WTC11 (cell line): ENCODE results near the gene NAV2. TPM values are rescaled to one million over a fixed set of nuclear protein-coding genes. Genes with fewer than 3 reads are reported as not detected.

ENCODE experiments used
- ATAC-seq: fragments of 200-7000 bp; cut with Tn5 transposase; 2 replicates; pipeline ENCODE4 v1.10.0; 2021; ENCODE audit warnings: mild to moderate bottlenecking, moderate library complexity
- CTCF ChIA-PET: fragments of 300-600 bp; sonication (Branson Sonifier 250); formaldehyde crosslinking; loops from one replicate; lab custom pipeline; 2021; ENCODE audit warnings: antibody characterized with exemption; lab: Charles Lee
- POLR2A ChIA-PET: fragments of 350-600 bp; sonication (Branson Sonifier 250); formaldehyde crosslinking; loops from one replicate; lab custom pipeline; 2021; ENCODE audit warnings: antibody characterized with exemption; lab: Charles Lee
- DNase-seq: peaks from one replicate; pipeline ENCODE4 v3.0.0; 2021; ENCODE audit warnings: low spot score
- H3K27ac Mint-ChIP-seq: 2 replicates; pipeline ENCODE4 v1.8.0; 2021; ENCODE audit warnings: mixed read lengths
- H3K27me3 Mint-ChIP-seq: 2 replicates; pipeline ENCODE4 v1.8.0; 2021; ENCODE audit warnings: low read depth, mild to moderate bottlenecking, moderate library complexity, mixed read lengths
- H3K36me3 Mint-ChIP-seq: 2 replicates; pipeline ENCODE4 v1.8.0; 2021; ENCODE audit warnings: mixed read lengths
- H3K4me1 Mint-ChIP-seq: 2 replicates; pipeline ENCODE4 v1.8.0; 2022; ENCODE audit warnings: mixed read lengths
- H3K4me3 Mint-ChIP-seq: 2 replicates; pipeline ENCODE4 v1.8.0; 2021; ENCODE audit warnings: mild to moderate bottlenecking, moderate library complexity, mixed read lengths
- H3K9me3 Mint-ChIP-seq: 2 replicates; pipeline ENCODE4 v1.8.0; 2021; ENCODE audit warnings: mixed read lengths
- AR ChIP-seq: fragments of 250-450 bp; sonication (Bioruptor Pico); IDR thresholded peaks from 2 replicates; pipeline ENCODE4 v1.9.0; 2021; ENCODE audit warnings: mild to moderate bottlenecking
- CREB1 ChIP-seq: sonication (generic); formaldehyde crosslinking; IDR thresholded peaks from 2 replicates; pipeline ENCODE4 v1.8.0; 2023; ENCODE audit warnings: mild to moderate bottlenecking, missing genetic modification reagents
- CTCF ChIP-seq: fragments of 200-600 bp; IDR thresholded peaks from 2 replicates; pipeline ENCODE4 v1.8.0; 2022; ENCODE audit warnings: antibody characterized with exemption
- E2F4 ChIP-seq: sonication (generic); formaldehyde crosslinking; IDR thresholded peaks from 2 replicates; pipeline ENCODE4 v1.8.1; 2022; ENCODE audit warnings: low read depth, mild to moderate bottlenecking, moderate library complexity, missing genetic modification reagents, borderline replicate concordance
- IRF1 ChIP-seq: sonication (generic); formaldehyde crosslinking; IDR thresholded peaks from 2 replicates; pipeline ENCODE4 v1.8.0; 2023; ENCODE audit warnings: missing genetic modification reagents
- JUN ChIP-seq: sonication (generic); formaldehyde crosslinking; IDR thresholded peaks from 2 replicates; pipeline ENCODE4 v1.8.0; 2023; ENCODE audit warnings: mild to moderate bottlenecking, missing genetic modification reagents
- NFYB ChIP-seq: sonication (generic); formaldehyde crosslinking; conservative IDR thresholded peaks from 2 replicates; pipeline ENCODE4 v1.8.0; 2022; ENCODE audit warnings: low read depth, missing genetic modification reagents
- OVOL2 ChIP-seq: fragments of 250-450 bp; sonication (Bioruptor Pico); IDR thresholded peaks from 2 replicates; pipeline ENCODE4 v1.9.0; 2021; ENCODE audit warnings: mild to moderate bottlenecking, borderline replicate concordance
- TEAD1 ChIP-seq: sonication (generic); formaldehyde crosslinking; IDR thresholded peaks from 2 replicates; pipeline ENCODE4 v1.8.0; 2022; ENCODE audit warnings: mild to moderate bottlenecking, missing genetic modification reagents
- TEAD4 ChIP-seq: sonication (generic); formaldehyde crosslinking; IDR thresholded peaks from 2 replicates; pipeline ENCODE4 v1.8.0; 2022; ENCODE audit warnings: mild to moderate bottlenecking, missing genetic modification reagents
- ZMAT4 ChIP-seq: fragments of 250-450 bp; sonication (Bioruptor Pico); IDR thresholded peaks from 2 replicates; pipeline ENCODE4 v1.9.0; 2021; ENCODE audit warnings: mild to moderate bottlenecking
- ZNF121 ChIP-seq: sonication (generic); formaldehyde crosslinking; IDR thresholded peaks from 2 replicates; pipeline ENCODE4 v1.8.0; 2023; ENCODE audit warnings: missing genetic modification reagents
- ZNF416 ChIP-seq: fragments of 250-450 bp; sonication (Bioruptor Pico); IDR thresholded peaks from 2 replicates; pipeline ENCODE4 v1.9.0; 2021; ENCODE audit warnings: mild to moderate bottlenecking, inconsistent platforms
- ZNF423 ChIP-seq: fragments of 250-450 bp; sonication (Bioruptor Pico); IDR thresholded peaks from 2 replicates; pipeline ENCODE4 v2.1.2; 2022; ENCODE audit warnings: mild to moderate bottlenecking, moderate library complexity
- total RNA-seq: library from RNA; stranded (reverse); gene quantifications from 3 replicates; pipeline ENCODE4 v1.2.3, GENCODE V29; 2021

NAV2 gene
- total RNA-seq, 1 experiment from 2014 or later, result 42.8 TPM

- TF ChIP-seq ZMAT4 (CRISPR knock-in tag), result no peak
- no peak for TF ChIP-seq OVOL2
These were observed 407.7 kb downstream of the NAV2 start (continued) for GRCh38 chr11:20120134-20120925.

- no peak overlapping the region for H3K4me3 Mint-ChIP-seq
These were observed 409.5 kb downstream of the NAV2 start for GRCh38 chr11:20122131-20122530.

More at GRCh38 chr11:20122131-20122530, 409.5 kb downstream of the NAV2 start:
- Mint-ChIP-seq H3K9me3 (no peaks in the 10 kb centered on the region), H3K27ac (no peak overlapping the region), H3K27me3 (no peaks in the 10 kb centered on the region), H3K4me1 (no peaks in the 10 kb centered on the region), H3K36me3 (peaks cover 34% of the 10 kb centered on the region)
- no peak for TF ChIP-seq E2F4 (CRISPR knock-in tag)
- no peak for TF ChIP-seq TEAD1 (CRISPR knock-in tag)
- TF ChIP-seq ZNF121 (CRISPR knock-in tag), result no peak
- TF ChIP-seq NFYB, result no peak
- no peak for TF ChIP-seq TEAD4 (CRISPR knock-in tag)
- no peak for TF ChIP-seq CTCF
- no peak for TF ChIP-seq JUN (CRISPR knock-in tag)
- TF ChIP-seq CREB1 (CRISPR knock-in tag), result no peak
- no peak for TF ChIP-seq IRF1 (CRISPR knock-in tag)
- no peak for TF ChIP-seq ZNF416
- TF ChIP-seq AR, result no peak
- TF ChIP-seq ZNF423, result no peak
- ATAC-seq, result no peak
- DNase-seq, result no peak
- CTCF ChIA-PET, result interaction anchor here (1.0 kb wide), 1 partner anchor 10 kb away, joined by 4 read pairs; no protein-coding TSS in a partner anchor
- POLR2A ChIA-PET, result no interaction called here
